Motor neuron (in vitro differentiated cells): ENCODE results near the gene ARHGAP42. TPM values are rescaled to one million over a fixed set of nuclear protein-coding genes. Genes with fewer than 3 reads are reported as not detected.

ENCODE experiments used
- ATAC-seq, 8 experiments: fragments of 200-7000 bp; cut with Tn5 transposase; replicated peaks in 6 of 8; 2 replicates each; pipeline ENCODE4 v1.8.0; 2021; ENCODE audit warnings: mild to moderate bottlenecking in 8 of 8, moderate library complexity in 8 of 8
- H3K27ac ChIP-seq, 2 donors: fragments of 250-450 bp; sonication (Bioruptor Pico); 2 replicates each; pipeline ENCODE4 v1.9.0; 2021; ENCODE audit warnings: antibody characterized with exemption in 2 of 2, mild to moderate bottlenecking in 2 of 2, moderate library complexity in 1 of 2
- H3K4me1 ChIP-seq, 2 donors: fragments of 250-450 bp; sonication (Bioruptor Pico); replicated peaks in 1 of 2; 2 replicates each; pipeline ENCODE4 v1.6.1; 2021; ENCODE audit warnings: antibody characterized with exemption in 2 of 2, mild to moderate bottlenecking in 2 of 2, moderate library complexity in 1 of 2
- H3K4me3 ChIP-seq, 5 donors: fragments of 250-450 bp; sonication (Bioruptor Pico); 2 replicates each; pipeline ENCODE4 v1.9.0; 2021; ENCODE audit warnings: antibody characterized with exemption in 5 of 5, mild to moderate bottlenecking in 5 of 5, moderate library complexity in 4 of 5
- WGBS, 10 experiments: fragments of 450-650 bp; shearing (Covaris generic); methylation state at CpG; one replicate each; pipeline ENCODE4 v1.0.0; 2022; 5-methylcytosine and 5-hydroxymethylcytosine counted together
- in situ Hi-C, 9 experiments: fragments of 400-800 bp; cut with MboI; loops; one replicate each; pipeline ENCODE4 v1.15.0; 2021; ENCODE audit warnings: low sequenced_read_pairs in 9 of 9, low pct_unique_long_range_greater_than_20kb in 2 of 9; ENCODE audit not compliant: unreplicated experiment in 9 of 9
- total RNA-seq, 8 experiments: library from RNA; unstranded; fragments of 300-600 nt; gene quantifications; 2 replicates each; pipeline versions ENCODE4 v1.2.3 to v1.2.4, GENCODE V29; 2022

Gene ARHGAP42
- total RNA-seq, 8 experiments from 2014 or later: 2.7 to 29.7 (median 10.0) TPM

- H3K27ac ChIP-seq: no peak overlapping the region
- H3K4me3 ChIP-seq: no peak overlapping the region
- peaks cover 0 to 4% of the 10 kb centered on the region in 2 donors for H3K4me1 ChIP-seq
- ATAC-seq: no peak
- in situ Hi-C loops: loop anchor here in 2 of 9 experiments (10.0 to 25.0 kb wide), 3 partner anchors 58 to 279 kb away; partner anchors contain the start of gene ARHGAP42 (in 2 of the 2)
These were observed 179.4 kb downstream of the ARHGAP42 start for GRCh38 chr11:100866453-100866852.

GRCh38 chr11:100867606-100868005 lies 180.5 kb downstream of the ARHGAP42 start:
- H3K4me1 ChIP-seq: peaks cover 0 to 7% of the 10 kb centered on the region in 2 donors
- ATAC-seq: no peak
- 81 to 100% (median 88%) methylated on average over 1 to 2 of the region's 2 CpGs; no CpG with 5 or more reads in 6 of the 10 experiments for WGBS, 10 experiments
- H3K27ac ChIP-seq: no peak overlapping the region
- in situ Hi-C loops: loop anchor here in 2 of 9 experiments (10.0 to 25.0 kb wide), 3 partner anchors 57 to 280 kb away; partner anchors contain the start of gene ARHGAP42 (in 2 of the 2)
- no peak overlapping the region for H3K4me3 ChIP-seq

- H3K4me1 ChIP-seq: peaks cover 6 to 13% of the 10 kb centered on the region in 2 donors
- WGBS, 10 experiments: 64 to 100% (median 94%) methylated on average over 1 of the region's 1 CpG; no CpG with 5 or more reads in 2 of the 10 experiments
- H3K4me3 ChIP-seq: no peak overlapping the region
- in situ Hi-C loops: loop anchor here in 2 of 9 experiments (10.0 to 25.0 kb wide), 3 partner anchors 55 to 282 kb away; partner anchors contain the start of gene ARHGAP42 (in 2 of the 2)
- ATAC-seq: no peak
- H3K27ac ChIP-seq: no peak overlapping the region
These were observed 182.2 kb downstream of the ARHGAP42 start for GRCh38 chr11:100869328-100869727.

GRCh38 chr11:100870138-100870537 lies 183.1 kb downstream of the ARHGAP42 start:
- in situ Hi-C loops: loop anchor here in 2 of 9 experiments (25.0 kb wide), 2 partner anchors 183 to 283 kb away; partner anchors contain the start of gene ARHGAP42 (in 2 of the 2)
- Histone ChIP-seq H3K4me3 (no peak overlapping the region), H3K4me1 (peaks cover 6 to 15% of the 10 kb centered on the region in 2 donors), H3K27ac (no peak overlapping the region)
- ATAC-seq: no peak
- 50 to 96% (median 75%) methylated on average over 2 to 4 of the region's 4 CpGs; no CpG with 5 or more reads in 1 of the 10 experiments for WGBS, 10 experiments

- H3K4me1 ChIP-seq: peaks cover 18 to 35% of the 10 kb centered on the region in 2 donors
- in situ Hi-C loops: loop anchor here in 2 of 9 experiments (25.0 kb wide), 2 partner anchors 186 to 286 kb away; partner anchors contain the start of gene ARHGAP42 (in 2 of the 2)
- WGBS, 10 experiments: 50 to 100% (median 70%) methylated on average over 1 to 3 of the region's 3 CpGs; no CpG with 5 or more reads in 1 of the 10 experiments
- peak in 2 of 8 experiments; percentile 31 to 32 for ATAC-seq
- H3K4me3 ChIP-seq: no peak overlapping the region
- H3K27ac ChIP-seq: no peak overlapping the region
These were observed 186.1 kb downstream of the ARHGAP42 start for GRCh38 chr11:100872951-100873740.

GRCh38 chr11:100874203-100874602 lies 187.1 kb downstream of the ARHGAP42 start:
- H3K27ac ChIP-seq: no peak overlapping the region
- ATAC-seq: no peak
- in situ Hi-C loops: loop anchor here in 2 of 9 experiments (25.0 kb wide), 2 partner anchors 187 to 287 kb away; partner anchors contain the start of gene ARHGAP42 (in 2 of the 2)
- 82 to 100% (median 93%) methylated on average over 1 to 4 of the region's 4 CpGs; no CpG with 5 or more reads in 3 of the 10 experiments for WGBS, 10 experiments
- H3K4me1 ChIP-seq: peaks cover 18 to 35% of the 10 kb centered on the region in 2 donors
- H3K4me3 ChIP-seq: no peak overlapping the region

- no peak for ATAC-seq
- in situ Hi-C loops: no loop called here
- WGBS, 10 experiments: 75 to 100% (median 96%) methylated on average over 1 to 5 of the region's 8 CpGs; no CpG with 5 or more reads in 4 of the 10 experiments
- H3K4me1 ChIP-seq: peaks cover 18 to 35% of the 10 kb centered on the region in 2 donors
- H3K4me3 ChIP-seq: no peak overlapping the region
- peak overlapping the region in 1 of 2 donors; percentile 35 for H3K27ac ChIP-seq
These were observed 188.4 kb downstream of the ARHGAP42 start for GRCh38 chr11:100875521-100875869.

- peaks cover 18 to 35% of the 10 kb centered on the region in 2 donors for H3K4me1 ChIP-seq
- peak; percentile 62 to 99 (median 96) for ATAC-seq
- H3K4me3 ChIP-seq: no peak overlapping the region
- in situ Hi-C loops: no loop called here
- 0 to 47% (median 20%) methylated on average over 1 to 3 of the region's 3 CpGs; no CpG with 5 or more reads in 1 of the 10 experiments for WGBS, 10 experiments
- peak overlapping the region in 1 of 2 donors; percentile 70 for H3K27ac ChIP-seq
These were observed 189.9 kb downstream of the ARHGAP42 start for GRCh38 chr11:100876815-100877520.

GRCh38 chr11:100878474-100878873 lies 191.4 kb downstream of the ARHGAP42 start:
- H3K4me3 ChIP-seq: no peak overlapping the region
- no peak for ATAC-seq
- H3K27ac ChIP-seq: no peak overlapping the region
- in situ Hi-C loops: no loop called here
- 10 to 100% (median 92%) methylated on average over 1 to 2 of the region's 2 CpGs; no CpG with 5 or more reads in 3 of the 10 experiments for WGBS, 10 experiments
- H3K4me1 ChIP-seq: peaks cover 12 to 28% of the 10 kb centered on the region in 2 donors

GRCh38 chr11:100882957-100883356 lies 195.9 kb downstream of the ARHGAP42 start:
- H3K27ac ChIP-seq: no peak overlapping the region
- no peak overlapping the region for H3K4me3 ChIP-seq
- H3K4me1 ChIP-seq: peaks cover 0 to 2% of the 10 kb centered on the region in 2 donors
- in situ Hi-C loops: no loop called here
- ATAC-seq: no peak
- 64 to 100% (median 92%) methylated on average over 1 of the region's 1 CpG; no CpG with 5 or more reads in 1 of the 10 experiments for WGBS, 10 experiments

GRCh38 chr11:100883830-100884229 lies 196.7 kb downstream of the ARHGAP42 start:
- in situ Hi-C loops: no loop called here
- peak in 3 of 8 experiments; percentile 34 to 56 (median 35) for ATAC-seq
- no peak overlapping the region for H3K27ac ChIP-seq
- H3K4me1 ChIP-seq: peaks cover 0 to 2% of the 10 kb centered on the region in 2 donors
- no peak overlapping the region for H3K4me3 ChIP-seq
- 43 to 100% (median 86%) methylated on average over 1 of the region's 1 CpG; no CpG with 5 or more reads in 3 of the 10 experiments for WGBS, 10 experiments

GRCh38 chr11:100887659-100888058 lies 200.6 kb downstream of the ARHGAP42 start:
- 80 to 100% (median 100%) methylated on average over 1 of the region's 1 CpG; no CpG with 5 or more reads in 6 of the 10 experiments for WGBS, 10 experiments
- peak in 2 of 8 experiments; percentile 15 to 16 for ATAC-seq

More at GRCh38 chr11:100887659-100888058, 200.6 kb downstream of the ARHGAP42 start:
- Histone ChIP-seq H3K27ac (no peak overlapping the region), H3K4me1 (peaks cover 0 to 2% of the 10 kb centered on the region in 2 donors), H3K4me3 (no peak overlapping the region)
- in situ Hi-C loops: no loop called here
